Astrocyte (in vitro differentiated cells and primary cell): ENCODE data around the gene KSR2. TPM values are rescaled to one million over a fixed set of nuclear protein-coding genes. Genes with fewer than 3 reads are reported as not detected.

ENCODE experiments used
- DNase-seq: peaks from one replicate; pipeline ENCODE4 v3.0.0-alpha.2; 2010; ENCODE audit warnings: low read depth
- FAIRE-seq: peaks from 2 replicates; lab custom pipeline; 2011; peaks lifted over from hg19 to GRCh38; lab: Jason Lieb, UNC
- H2AFZ ChIP-seq: 2 replicates; pipeline ENCODE4 v1.6.0; 2012; ENCODE audit warnings: low read depth, low read length, inconsistent platforms
- H3K27ac ChIP-seq: 2 replicates; pipeline ENCODE4 v1.5.1; 2011; ENCODE audit warnings: low read depth, low read length, inconsistent platforms
- H3K27me3 ChIP-seq: 2 replicates; pipeline ENCODE4 v1.6.0; 2011; ENCODE audit warnings: low read length, inconsistent platforms; ENCODE audit not compliant: insufficient read depth
- H3K36me3 ChIP-seq: 2 replicates; pipeline ENCODE4 v1.5.1; 2011; ENCODE audit warnings: low read length, inconsistent platforms; ENCODE audit not compliant: insufficient read depth
- H3K4me1 ChIP-seq: 2 replicates; pipeline ENCODE4 v1.5.1; 2011; ENCODE audit warnings: low read length, inconsistent platforms; ENCODE audit not compliant: insufficient read depth
- H3K4me2 ChIP-seq: 2 replicates; pipeline ENCODE4 v1.6.0; 2012; ENCODE audit warnings: low read length, inconsistent platforms
- H3K4me3 ChIP-seq: 2 replicates; pipeline ENCODE4 v1.5.1; 2011; ENCODE audit warnings: low read depth, mild to moderate bottlenecking, low read length, inconsistent platforms; ENCODE audit not compliant: insufficient read depth
- H3K79me2 ChIP-seq: 2 replicates; pipeline ENCODE4 v1.6.0; 2012; ENCODE audit warnings: mild to moderate bottlenecking, low read length, inconsistent platforms; ENCODE audit not compliant: insufficient read depth
- H3K9ac ChIP-seq: 2 replicates; pipeline ENCODE4 v1.6.0; 2012; ENCODE audit warnings: mild to moderate bottlenecking, low read length, inconsistent platforms
- H3K9me3 ChIP-seq: 2 replicates; pipeline ENCODE4 v1.5.1; 2012; ENCODE audit warnings: low read depth, mild to moderate bottlenecking, low read length, inconsistent platforms; ENCODE audit not compliant: insufficient read depth
- H4K20me1 ChIP-seq: 2 replicates; pipeline ENCODE4 v1.6.0; 2012; ENCODE audit warnings: low read length, inconsistent platforms; ENCODE audit not compliant: insufficient read depth
- H3K27ac Mint-ChIP-seq: one replicate; pipeline ENCODE4 v1.8.0; 2021; ENCODE audit warnings: mild to moderate bottlenecking, mixed read lengths; ENCODE audit not compliant: unreplicated experiment
- H3K27me3 Mint-ChIP-seq: one replicate; pipeline ENCODE4 v1.8.0; 2021; ENCODE audit warnings: low read depth, mixed read lengths; ENCODE audit not compliant: unreplicated experiment
- H3K36me3 Mint-ChIP-seq: one replicate; pipeline ENCODE4 v1.8.0; 2021; ENCODE audit warnings: low read depth, mixed read lengths; ENCODE audit not compliant: unreplicated experiment
- H3K4me1 Mint-ChIP-seq: one replicate; pipeline ENCODE4 v1.8.0; 2021; ENCODE audit warnings: low read depth, mixed read lengths; ENCODE audit not compliant: unreplicated experiment
- H3K4me3 Mint-ChIP-seq: one replicate; pipeline ENCODE4 v1.8.0; 2021; ENCODE audit warnings: mild to moderate bottlenecking, moderate library complexity, mixed read lengths; ENCODE audit not compliant: unreplicated experiment
- H3K9me3 Mint-ChIP-seq: one replicate; pipeline ENCODE4 v1.8.0; 2021; ENCODE audit warnings: mild to moderate bottlenecking, mixed read lengths; ENCODE audit not compliant: unreplicated experiment
- EZH2 ChIP-seq: IDR thresholded peaks from 2 replicates; pipeline ENCODE4 v1.6.1; 2012; ENCODE audit warnings: mild to moderate bottlenecking, low read length, inconsistent platforms; ENCODE audit not compliant: insufficient read depth
- total RNA-seq: library from RNA; stranded (reverse); gene quantifications from 2 replicates; pipeline ENCODE4 v1.2.1, GENCODE V29; 2021
- TF ChIP-seq, protein P1 (sequence below): IDR thresholded peaks from 2 replicates; pipeline ENCODE4 v1.5.1; 2011; ENCODE audit warnings: low read depth, mild to moderate bottlenecking, inconsistent platforms, low read length, moderate library complexity; ENCODE audit not compliant: insufficient read depth

The KSR2 gene
- total RNA-seq, 1 donor from 2014 or later, result 0.98 TPM

DNA sequence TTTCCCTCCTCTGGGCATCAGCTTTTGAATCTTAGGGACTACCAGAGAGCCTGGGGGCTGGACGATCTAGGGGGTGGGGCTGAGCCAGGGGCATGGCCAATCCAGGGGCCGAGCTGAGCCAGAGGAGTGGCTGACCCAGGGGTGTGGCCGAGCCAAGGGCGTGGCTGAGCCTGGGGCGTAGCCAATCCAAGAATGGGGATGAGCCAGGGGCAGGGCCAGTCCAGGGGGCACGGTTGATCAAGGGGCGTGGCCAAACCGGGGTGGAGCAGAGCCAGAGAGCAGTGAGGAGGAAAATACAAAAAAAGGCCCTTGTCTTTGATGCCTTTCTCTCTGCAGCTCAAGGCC is 388.1 kb downstream of the KSR2 start:
- H3K4me3 Mint-ChIP-seq, result no peak overlapping the region
- H3K9me3 Mint-ChIP-seq, result peaks cover 5% of the 10 kb centered on the region
- DNase-seq (no peak), FAIRE-seq (no peak)
- H3K27ac ChIP-seq, result no peak overlapping the region
- H3K27ac Mint-ChIP-seq, result no peak overlapping the region
- no peak overlapping the region for H3K9ac ChIP-seq
- peaks cover 4% of the 10 kb centered on the region for H3K4me1 Mint-ChIP-seq
- H3K4me3 ChIP-seq, result no peak overlapping the region
- no peak for TF ChIP-seq EZH2
- TF ChIP-seq, protein P1, sequence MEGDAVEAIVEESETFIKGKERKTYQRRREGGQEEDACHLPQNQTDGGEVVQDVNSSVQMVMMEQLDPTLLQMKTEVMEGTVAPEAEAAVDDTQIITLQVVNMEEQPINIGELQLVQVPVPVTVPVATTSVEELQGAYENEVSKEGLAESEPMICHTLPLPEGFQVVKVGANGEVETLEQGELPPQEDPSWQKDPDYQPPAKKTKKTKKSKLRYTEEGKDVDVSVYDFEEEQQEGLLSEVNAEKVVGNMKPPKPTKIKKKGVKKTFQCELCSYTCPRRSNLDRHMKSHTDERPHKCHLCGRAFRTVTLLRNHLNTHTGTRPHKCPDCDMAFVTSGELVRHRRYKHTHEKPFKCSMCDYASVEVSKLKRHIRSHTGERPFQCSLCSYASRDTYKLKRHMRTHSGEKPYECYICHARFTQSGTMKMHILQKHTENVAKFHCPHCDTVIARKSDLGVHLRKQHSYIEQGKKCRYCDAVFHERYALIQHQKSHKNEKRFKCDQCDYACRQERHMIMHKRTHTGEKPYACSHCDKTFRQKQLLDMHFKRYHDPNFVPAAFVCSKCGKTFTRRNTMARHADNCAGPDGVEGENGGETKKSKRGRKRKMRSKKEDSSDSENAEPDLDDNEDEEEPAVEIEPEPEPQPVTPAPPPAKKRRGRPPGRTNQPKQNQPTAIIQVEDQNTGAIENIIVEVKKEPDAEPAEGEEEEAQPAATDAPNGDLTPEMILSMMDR, result no peak
- H3K9me3 ChIP-seq, result no peaks in the 10 kb centered on the region
- peaks cover 30% of the 10 kb centered on the region for H3K27me3 Mint-ChIP-seq
- peaks cover 2% of the 10 kb centered on the region for H3K27me3 ChIP-seq
- no peaks in the 10 kb centered on the region for H3K79me2 ChIP-seq
- H3K4me1 ChIP-seq, result no peaks in the 10 kb centered on the region
- H3K4me2 ChIP-seq, result no peak overlapping the region
- H3K36me3 Mint-ChIP-seq, result no peaks in the 10 kb centered on the region
- H3K36me3 ChIP-seq, result no peaks in the 10 kb centered on the region
- no peaks in the 10 kb centered on the region for H4K20me1 ChIP-seq
- no peak overlapping the region for H2AFZ ChIP-seq

DNA sequence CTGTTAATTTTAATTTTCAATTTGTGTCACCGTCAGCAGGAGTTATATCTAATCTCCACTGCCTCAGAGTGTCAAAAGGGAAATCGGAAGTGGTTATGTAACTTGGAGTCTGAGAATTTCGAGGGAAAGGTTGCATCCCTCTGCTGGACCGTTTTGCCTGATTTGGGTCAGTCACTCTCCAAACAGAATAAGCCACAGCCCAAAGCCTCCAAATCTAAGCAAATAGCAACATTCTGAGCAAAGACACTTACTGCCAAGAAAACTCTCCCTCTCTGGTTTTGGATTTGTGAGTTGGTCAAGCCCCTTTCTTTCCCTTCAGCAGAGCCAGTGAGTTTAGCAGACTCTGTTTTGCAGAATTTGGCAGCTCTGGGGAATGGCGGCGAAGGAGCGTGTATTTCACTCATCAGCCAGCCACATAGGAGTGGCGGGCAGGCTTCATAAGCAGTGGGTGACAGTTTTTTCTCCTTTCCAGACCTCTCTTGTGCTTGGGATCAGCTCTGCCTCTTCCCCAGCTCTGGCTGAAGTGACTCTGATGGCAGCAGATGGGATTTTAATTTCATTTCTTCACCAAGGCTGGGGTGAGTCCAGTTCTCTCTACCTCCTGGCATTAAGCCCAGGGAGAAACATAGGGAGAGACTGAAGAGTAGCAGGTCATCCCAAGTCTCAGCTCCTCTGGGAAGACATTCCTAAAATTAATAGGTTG is 388.6 kb downstream of the KSR2 start:
- H3K4me1 ChIP-seq, result no peaks in the 10 kb centered on the region
- no peaks in the 10 kb centered on the region for H4K20me1 ChIP-seq
- peaks cover 5% of the 10 kb centered on the region for H3K9me3 Mint-ChIP-seq
- no peak for DNase-seq
- no peak overlapping the region for H3K9ac ChIP-seq
- no peak overlapping the region for H3K27ac ChIP-seq
- H3K4me1 Mint-ChIP-seq, result peaks cover 4% of the 10 kb centered on the region
- no peak overlapping the region for H3K4me2 ChIP-seq
- H3K27ac Mint-ChIP-seq, result no peak overlapping the region
- H3K79me2 ChIP-seq, result no peaks in the 10 kb centered on the region
- H2AFZ ChIP-seq, result no peak overlapping the region
- TF ChIP-seq, protein P1, result no peak
- no peak for TF ChIP-seq EZH2
- no peak for FAIRE-seq
- peaks cover 2% of the 10 kb centered on the region for H3K27me3 ChIP-seq
- no peak overlapping the region for H3K4me3 ChIP-seq
- H3K36me3 ChIP-seq, result no peaks in the 10 kb centered on the region
- no peaks in the 10 kb centered on the region for H3K36me3 Mint-ChIP-seq
- H3K27me3 Mint-ChIP-seq, result peaks cover 30% of the 10 kb centered on the region
- H3K4me3 Mint-ChIP-seq, result no peak overlapping the region
- H3K9me3 ChIP-seq, result no peaks in the 10 kb centered on the region

DNA sequence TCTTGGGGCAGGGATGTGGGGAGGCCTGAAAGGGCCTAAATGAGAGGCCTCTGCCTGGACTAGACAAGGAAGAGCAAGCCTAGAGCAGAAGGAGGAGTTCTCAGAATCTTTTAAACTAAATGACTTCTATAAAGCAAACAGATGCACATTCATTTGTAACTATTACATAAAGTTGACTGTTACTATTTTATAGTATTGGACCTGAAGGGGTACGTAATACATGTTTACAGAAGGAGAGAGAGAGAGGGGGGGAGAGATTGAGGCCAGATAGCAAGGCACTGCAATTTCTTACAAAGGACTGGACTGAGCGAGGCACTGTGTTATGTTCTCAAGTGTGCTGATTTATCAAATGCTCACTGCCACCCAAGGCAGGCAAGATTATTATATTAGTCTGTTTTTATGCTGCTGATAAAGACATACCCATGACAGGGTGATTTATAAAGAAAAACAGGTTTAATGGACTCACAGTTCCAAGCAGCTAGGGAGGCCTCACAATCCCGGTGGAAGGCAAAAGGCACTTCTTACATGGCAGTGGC is 391.6 kb downstream of the KSR2 start:
- H3K4me3 Mint-ChIP-seq, result no peak overlapping the region
- Histone ChIP-seq H3K79me2 (no peaks in the 10 kb centered on the region), H3K27ac (no peak overlapping the region), H3K9me3 (no peaks in the 10 kb centered on the region), H4K20me1 (no peaks in the 10 kb centered on the region), H3K27me3 (no peaks in the 10 kb centered on the region), H3K4me1 (no peaks in the 10 kb centered on the region), H3K9ac (no peak overlapping the region), H3K36me3 (no peaks in the 10 kb centered on the region), H3K4me3 (no peak overlapping the region), H2AFZ (no peak overlapping the region), H3K4me2 (no peak overlapping the region)
- FAIRE-seq, result no peak
- no peak for DNase-seq
- H3K9me3 Mint-ChIP-seq, result peaks cover 5% of the 10 kb centered on the region
- H3K36me3 Mint-ChIP-seq, result no peaks in the 10 kb centered on the region
- no peak overlapping the region for H3K27ac Mint-ChIP-seq
- H3K27me3 Mint-ChIP-seq, result peaks cover 27% of the 10 kb centered on the region
- TF ChIP-seq EZH2, result no peak
- TF ChIP-seq, protein P1, result no peak
- H3K4me1 Mint-ChIP-seq, result no peaks in the 10 kb centered on the region
